Measurements from ENCODE around the gene HEPACAM. TPM values are rescaled to one million over a fixed set of nuclear protein-coding genes. Genes with fewer than 3 reads are reported as not detected.

The HEPACAM gene
- total and polyA plus RNA-seq, 2 donors (not counting 3 experiments of a cell fraction or from before 2014, with no cell fraction given) = not detected

DNA sequence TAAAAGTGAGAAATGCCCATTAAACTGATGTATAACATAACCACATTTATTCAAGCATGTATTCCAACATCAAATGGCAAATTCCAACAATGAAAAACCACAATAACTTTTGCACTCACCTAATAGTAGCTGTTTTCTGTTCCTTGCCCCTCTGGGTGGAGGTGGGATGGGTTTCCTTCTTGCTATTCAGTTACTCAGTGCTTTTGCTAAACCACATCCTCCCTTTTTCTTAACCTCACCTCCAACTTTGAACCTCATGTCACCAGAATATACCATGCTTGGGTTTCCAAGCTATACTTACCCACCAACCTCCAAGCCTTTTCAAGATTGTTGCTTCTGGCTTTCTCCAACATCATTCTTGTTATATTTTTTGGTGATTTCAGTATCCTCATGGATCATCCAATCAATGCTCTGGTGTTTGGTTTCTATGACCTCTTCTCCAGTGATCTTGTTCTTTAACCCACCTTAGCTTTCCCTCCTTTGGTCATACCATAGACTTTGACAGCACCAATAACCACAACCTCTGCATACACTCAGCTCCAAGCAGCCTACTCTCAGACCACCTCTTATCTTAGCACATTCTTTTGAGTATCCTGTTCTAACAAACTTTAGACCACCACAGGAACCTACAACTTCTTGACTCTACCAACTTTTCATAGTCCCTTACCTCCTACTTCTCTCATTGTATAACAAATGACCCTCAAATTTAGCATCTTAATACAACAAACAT is 14.9 kb upstream of the HEPACAM start:
- Histone ChIP-seq H3K4me2 (ENCODE audit: insufficient read depth, low read length) (no peak overlapping the region), H3K9ac (replicated peaks; ENCODE audit: extremely low read depth, insufficient read depth, low read length) (no peak overlapping the region), H3K9me3 (replicated peaks; ENCODE audit: control insufficient read depth, insufficient read depth, low read length) (no peaks in the 10 kb centered on the region), H4K20me1 (replicated peaks; ENCODE audit: control insufficient read depth, extremely low read depth, insufficient read depth, low read length) (no peaks in the 10 kb centered on the region), H3K4me1 (ENCODE audit: control insufficient read depth, extremely low read depth, insufficient read depth, low read length) (peaks cover 13% of the 10 kb centered on the region), H3K36me3 (ENCODE audit: control insufficient read depth in 2 of 2, extremely low read depth in 1 of 2, insufficient read depth in 2 of 2, low read length in 2 of 2) (no peaks in the 10 kb centered on the region), H3K79me2 (ENCODE audit: control insufficient read depth, insufficient read depth, low read length) (no peaks in the 10 kb centered on the region), H3K9me1 (replicated peaks; ENCODE audit: control insufficient read depth, extremely low read depth, insufficient read depth, low read length) (no peaks in the 10 kb centered on the region), H2AFZ (ENCODE audit: low read depth, low read length) (no peak overlapping the region), H3K27ac (ENCODE audit: insufficient read depth, low read depth, low read length) (no peak overlapping the region), H3K4me3 (replicated peaks in 1 of 3; ENCODE audit: insufficient read depth in 1 of 3, low read depth in 1 of 3, low read length in 3 of 3) (no peak overlapping the region), H3K27me3 (ENCODE audit: control insufficient read depth in 2 of 2, insufficient read depth in 2 of 2, low read length in 2 of 2) (peaks cover 0 to 3% of the 10 kb centered on the region in 2 experiments)
- TF ChIP-seq POLR2AphosphoS5 (IDR thresholded peaks at IDR 0.05; ENCODE audit: insufficient read depth, low read depth, low read length) = no peak
- TF ChIP-seq MYC (IDR thresholded peaks at IDR 0.05; ENCODE audit: low read depth, low read length) = no peak
- no peak for TF ChIP-seq FOS (IDR thresholded peaks at IDR 0.05; ENCODE audit: borderline replicate concordance, insufficient read depth, low read length)
- no peak for TF ChIP-seq GATA2 (IDR thresholded peaks at IDR 0.05; ENCODE audit: insufficient read depth, insufficient read length, low read depth, low read length)
- TF ChIP-seq POLR2A (IDR thresholded peaks at IDR 0.05; ENCODE audit: low read depth, low read length) = no peak
- no peak for TF ChIP-seq JUN (IDR thresholded peaks at IDR 0.05; ENCODE audit: borderline replicate concordance, insufficient read depth, insufficient read length, low read depth)
- TF ChIP-seq EZH2 (IDR thresholded peaks at IDR 0.05; ENCODE audit: borderline replicate concordance, low read depth, low read length, severe bottlenecking) = no peak
- TF ChIP-seq, protein P1, sequence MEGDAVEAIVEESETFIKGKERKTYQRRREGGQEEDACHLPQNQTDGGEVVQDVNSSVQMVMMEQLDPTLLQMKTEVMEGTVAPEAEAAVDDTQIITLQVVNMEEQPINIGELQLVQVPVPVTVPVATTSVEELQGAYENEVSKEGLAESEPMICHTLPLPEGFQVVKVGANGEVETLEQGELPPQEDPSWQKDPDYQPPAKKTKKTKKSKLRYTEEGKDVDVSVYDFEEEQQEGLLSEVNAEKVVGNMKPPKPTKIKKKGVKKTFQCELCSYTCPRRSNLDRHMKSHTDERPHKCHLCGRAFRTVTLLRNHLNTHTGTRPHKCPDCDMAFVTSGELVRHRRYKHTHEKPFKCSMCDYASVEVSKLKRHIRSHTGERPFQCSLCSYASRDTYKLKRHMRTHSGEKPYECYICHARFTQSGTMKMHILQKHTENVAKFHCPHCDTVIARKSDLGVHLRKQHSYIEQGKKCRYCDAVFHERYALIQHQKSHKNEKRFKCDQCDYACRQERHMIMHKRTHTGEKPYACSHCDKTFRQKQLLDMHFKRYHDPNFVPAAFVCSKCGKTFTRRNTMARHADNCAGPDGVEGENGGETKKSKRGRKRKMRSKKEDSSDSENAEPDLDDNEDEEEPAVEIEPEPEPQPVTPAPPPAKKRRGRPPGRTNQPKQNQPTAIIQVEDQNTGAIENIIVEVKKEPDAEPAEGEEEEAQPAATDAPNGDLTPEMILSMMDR (IDR thresholded peaks at IDR 0.05; ENCODE audit: extremely low read depth in 1 of 2, insufficient read depth in 1 of 2, low read depth in 1 of 2, low read length in 2 of 2) = no peak
- TF ChIP-seq, protein P2, sequence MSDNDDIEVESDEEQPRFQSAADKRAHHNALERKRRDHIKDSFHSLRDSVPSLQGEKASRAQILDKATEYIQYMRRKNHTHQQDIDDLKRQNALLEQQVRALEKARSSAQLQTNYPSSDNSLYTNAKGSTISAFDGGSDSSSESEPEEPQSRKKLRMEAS (IDR thresholded peaks at IDR 0.05; ENCODE audit: insufficient read depth, insufficient read length) = no peak
- intact Hi-C loops (cut with micrococcal nuclease) (no loop called here), dilution Hi-C loops (cut with MboI; ENCODE audit: extremely low pct_ligation_motif_present, low sequenced_read_pairs) (no loop called here)
- ChIA-PET POLR2A (no interaction called here), CTCF (interaction anchor here (1.6 kb wide), 1 partner anchor 53 kb away, joined by 7 read pairs; no protein-coding TSS in a partner anchor)
- DNase-seq (ENCODE audit: low read depth, low spot score) (no peak), FAIRE-seq (no peak)
- BruUV-seq (replicated peaks) = no TSS peak

Measured in endothelial cell of umbilical vein (primary cell).